Spleen (tissue), 7 donors: ENCODE measurements around the gene SHANK1.
"Not testable (repeated sequence)": the region's sequence is repeated elsewhere in the genome, so short reads cannot be mapped to it uniquely, and the experiment has no call there.

Source experiments
- CTCF ChIP-seq, 11 experiments: fragments of 200-600 bp in 7 of 11; fragments of 450-650 bp in 4 of 11; sonication (generic) in 4 of 11; IDR thresholded peaks in 8 of 11; conservative IDR thresholded peaks in 3 of 11; 1 replicate in 7 of 11; 2 replicates in 4 of 11; pipeline versions ENCODE4 v1.4.0 to v1.8.0; 2016 to 2021; ENCODE audit warnings: antibody characterized with exemption in 11 of 11, inconsistent platforms in 4 of 11, mild to moderate bottlenecking in 1 of 11
- POLR2A ChIP-seq, 3 donors: fragments of 450-650 bp; IDR thresholded peaks; one replicate each; pipeline ENCODE4 v1.5.1; 2017; ENCODE audit warnings: antibody characterized with exemption in 3 of 3, mild to moderate bottlenecking in 1 of 3
- donor health status: DM: no; HTN: no; CAD: no; lungs with moderate emphysema.
- donor health status: DM: no; HTN: no; CAD: no.
- donor health status: DM: no; HTN: no; CAD: no.

GRCh38 chr19:50618379-50618778 is 101.2 kb downstream of the SHANK1 start:
- not testable (repeated sequence) for TF ChIP-seq CTCF (IDR thresholded peaks at IDR 0.05 in 8 of 11, conservative IDR thresholded peaks at IDR 0.05 in 3 of 11); POLR2A (IDR thresholded peaks at IDR 0.05)
